HepG2 (cell line): ENCODE data around the gene EMC1. TPM values are rescaled to one million over a fixed set of nuclear protein-coding genes. Genes with fewer than 3 reads are reported as not detected.
A peak's percentile ranks its signal among the peaks of the same experiment; 100 is the strongest.

Experiments
- ATF7 ChIP-seq, 2 experiments: fragments of 450-650 bp in 1 of 2; sonication (generic) in 1 of 2; formaldehyde crosslinking in 1 of 2; IDR thresholded peaks; 2 replicates each; pipeline versions ENCODE4 v1.4.0 to v1.6.1; 2016 to 2020; ENCODE audit warnings: antibody characterized with exemption in 1 of 2, mild to moderate bottlenecking in 1 of 2, missing genetic modification reagents in 1 of 2
- DNMT1 ChIP-seq: sonication (generic); formaldehyde crosslinking; IDR thresholded peaks from 2 replicates; pipeline ENCODE4 v1.5.1; 2020; ENCODE audit warnings: mild to moderate bottlenecking, missing genetic modification reagents
- KLF12 ChIP-seq: sonication (generic); formaldehyde crosslinking; IDR thresholded peaks from 2 replicates; pipeline ENCODE4 v1.4.0; 2020; ENCODE audit warnings: missing genetic modification reagents, borderline replicate concordance
- NR3C1 ChIP-seq: sonication (generic); formaldehyde crosslinking; IDR thresholded peaks from 2 replicates; pipeline ENCODE4 v1.4.0; 2020; ENCODE audit warnings: missing genetic modification reagents
- PCBP2 ChIP-seq: fragments of 200-400 bp; formaldehyde crosslinking; optimal IDR thresholded peaks from 2 replicates; pipeline ENCODE3; 2018; ENCODE audit warnings: low read length, low read depth; ENCODE audit not compliant: poor library complexity, severe bottlenecking
- PHF8 ChIP-seq: sonication (generic); formaldehyde crosslinking; IDR thresholded peaks from 2 replicates; pipeline ENCODE4 v1.5.0; 2020; ENCODE audit warnings: missing genetic modification reagents
- POLR2G ChIP-seq: fragments of 200-400 bp; formaldehyde crosslinking; IDR thresholded peaks from 2 replicates; pipeline ENCODE4 v1.6.1; 2018; ENCODE audit warnings: mild to moderate bottlenecking, low read depth, low read length, moderate library complexity
- PTBP1 ChIP-seq: fragments of 200-400 bp; formaldehyde crosslinking; IDR thresholded peaks from 2 replicates; pipeline ENCODE4 v1.6.1; 2018; ENCODE audit warnings: low read length, low read depth; ENCODE audit not compliant: poor library complexity, severe bottlenecking
- TP53 ChIP-seq: sonication (generic); formaldehyde crosslinking; conservative IDR thresholded peaks from 2 replicates; pipeline ENCODE4 v1.4.0; 2020; ENCODE audit warnings: missing genetic modification reagents
- ZNF335 ChIP-seq: sonication (generic); formaldehyde crosslinking; IDR thresholded peaks from 2 replicates; pipeline ENCODE4 v1.4.0; 2020; ENCODE audit warnings: missing genetic modification reagents
- ZNF337 ChIP-seq: sonication (generic); formaldehyde crosslinking; IDR thresholded peaks from 2 replicates; pipeline ENCODE4 v1.5.1; 2020; ENCODE audit warnings: missing genetic modification reagents, low read depth, mild to moderate bottlenecking, borderline replicate concordance
- ZNF572 ChIP-seq: sonication (generic); formaldehyde crosslinking; IDR thresholded peaks from 2 replicates; pipeline ENCODE4 v1.5.1; 2020; ENCODE audit warnings: mild to moderate bottlenecking, missing genetic modification reagents
- ZNF687 ChIP-seq: sonication (generic); formaldehyde crosslinking; IDR thresholded peaks from 2 replicates; pipeline ENCODE4 v1.5.1; 2020; ENCODE audit warnings: mild to moderate bottlenecking, missing genetic modification reagents, moderate library complexity
- ZNF816 ChIP-seq: sonication (generic); formaldehyde crosslinking; IDR thresholded peaks from 2 replicates; pipeline ENCODE4 v1.8.0; 2022; ENCODE audit warnings: missing genetic modification reagents, mild to moderate bottlenecking, borderline replicate concordance
- ZNF878 ChIP-seq: sonication (generic); formaldehyde crosslinking; IDR thresholded peaks from 2 replicates; pipeline ENCODE4 v1.8.1; 2023; ENCODE audit warnings: mild to moderate bottlenecking, missing genetic modification reagents, moderate library complexity
- polyA plus RNA-seq, 8 experiments: library from polyadenylated mRNA; depleted of rRNA in 3 of 8; stranded (reverse) in 7 of 8; unstranded in 1 of 8; fragments of >200 nt; fragmentation: Illumina TruSeq in 4 of 8; extraction: Trizol in 4 of 8; gene quantifications; 2 replicates each; pipeline versions ENCODE4 v1.2.1 to v1.2.3, GENCODE V29; 2011 to 2016; ENCODE audit warnings: low read depth in 4 of 8, missing spikeins in 1 of 8, mixed read lengths in 1 of 8; ENCODE audit not compliant: insufficient read depth in 1 of 8
- total RNA-seq, 5 experiments: library from RNA; depleted of rRNA; stranded (reverse); fragments of >200 nt; fragmentation: Illumina TruSeq; extraction: Trizol; gene quantifications; 2 replicates each; pipeline ENCODE4 v1.2.3, GENCODE V29; 2016; ENCODE audit warnings: low read depth in 1 of 5
- TF ChIP-seq, protein P1 (sequence below): sonication (generic); formaldehyde crosslinking; IDR thresholded peaks from 2 replicates; pipeline ENCODE4 v1.5.0; 2020; ENCODE audit warnings: missing genetic modification reagents
- TF ChIP-seq, protein P2 (sequence below): sonication (generic); formaldehyde crosslinking; IDR thresholded peaks from 2 replicates; pipeline ENCODE4 v1.9.0; 2021; ENCODE audit warnings: mild to moderate bottlenecking, missing genetic modification reagents

Gene EMC1
- total and polyA plus RNA-seq, 2 of the 13 experiments (the other 11 are each of a cell fraction or from before 2014, with no cell fraction given): 38.0 to 61.3 TPM

DNA sequence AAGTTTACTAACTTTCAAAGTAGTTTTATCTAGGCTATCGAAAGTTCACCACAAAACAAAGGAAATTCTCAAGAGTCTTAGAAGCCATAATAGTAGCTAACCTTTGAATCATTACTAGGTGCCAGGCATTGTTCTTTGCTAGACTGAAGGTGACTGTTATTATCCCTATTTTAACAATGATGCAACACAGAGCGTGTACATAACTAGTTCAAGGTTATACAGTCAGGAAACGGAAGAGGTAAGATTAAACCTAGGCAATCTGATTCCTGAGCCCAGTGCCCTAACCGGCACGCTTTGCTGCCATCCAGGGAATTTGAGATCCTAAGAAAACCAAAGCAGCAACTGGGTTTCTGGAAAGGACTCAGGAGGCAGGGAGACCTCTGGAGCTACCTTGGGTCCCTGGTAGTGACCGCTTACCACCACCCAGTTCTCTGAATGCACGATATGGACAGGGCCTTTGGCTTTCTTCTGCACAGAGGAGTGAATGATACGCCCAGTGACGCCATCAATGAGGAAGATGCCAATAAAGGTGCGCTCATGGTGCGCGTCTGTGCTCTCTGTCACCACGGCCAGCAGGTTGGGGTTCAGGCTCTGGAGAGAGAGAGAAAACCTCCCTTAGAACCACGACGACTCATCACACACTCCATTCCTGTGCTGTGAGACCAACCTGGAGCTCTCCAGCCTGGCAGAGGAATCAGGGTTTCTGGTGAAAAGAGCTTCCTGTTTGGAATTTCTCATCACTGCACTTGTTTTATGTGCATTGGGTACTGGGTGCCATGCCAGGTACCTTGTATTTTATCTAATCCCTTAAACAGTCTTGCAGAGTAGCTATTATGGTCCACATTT lies 28.1 kb downstream of the EMC1 start (continued):
- TF ChIP-seq ZNF335 (CRISPR knock-in tag) (no peak), POLR2G (no peak), KLF12 (CRISPR knock-in tag) (no peak), PHF8 (no peak), TP53 (CRISPR knock-in tag) (0 out of 2 replicates have a peak, but pooled peaks have one; percentile 31), ZNF337 (CRISPR knock-in tag) (no peak), ZNF878 (CRISPR knock-in tag) (no peak), NR3C1 (CRISPR knock-in tag) (no peak), ZNF816 (CRISPR knock-in tag) (no peak), PTBP1 (no peak), DNMT1 (CRISPR knock-in tag) (no peak), ZNF572 (no peak), PCBP2 (no peak), ZNF687 (CRISPR knock-in tag) (peak; percentile 37), ATF7 (IDR thresholded peaks at IDR 0.05) (peak; percentile 64), ATF7 (CRISPR knock-in tag; IDR thresholded peaks at IDR 0.05) (no peak)
- TF ChIP-seq, protein P1, sequence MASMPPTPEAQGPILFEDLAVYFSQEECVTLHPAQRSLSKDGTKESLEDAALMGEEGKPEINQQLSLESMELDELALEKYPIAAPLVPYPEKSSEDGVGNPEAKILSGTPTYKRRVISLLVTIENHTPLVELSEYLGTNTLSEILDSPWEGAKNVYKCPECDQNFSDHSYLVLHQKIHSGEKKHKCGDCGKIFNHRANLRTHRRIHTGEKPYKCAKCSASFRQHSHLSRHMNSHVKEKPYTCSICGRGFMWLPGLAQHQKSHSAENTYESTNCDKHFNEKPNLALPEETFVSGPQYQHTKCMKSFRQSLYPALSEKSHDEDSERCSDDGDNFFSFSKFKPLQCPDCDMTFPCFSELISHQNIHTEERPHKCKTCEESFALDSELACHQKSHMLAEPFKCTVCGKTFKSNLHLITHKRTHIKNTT: no peak
- TF ChIP-seq, protein P2, sequence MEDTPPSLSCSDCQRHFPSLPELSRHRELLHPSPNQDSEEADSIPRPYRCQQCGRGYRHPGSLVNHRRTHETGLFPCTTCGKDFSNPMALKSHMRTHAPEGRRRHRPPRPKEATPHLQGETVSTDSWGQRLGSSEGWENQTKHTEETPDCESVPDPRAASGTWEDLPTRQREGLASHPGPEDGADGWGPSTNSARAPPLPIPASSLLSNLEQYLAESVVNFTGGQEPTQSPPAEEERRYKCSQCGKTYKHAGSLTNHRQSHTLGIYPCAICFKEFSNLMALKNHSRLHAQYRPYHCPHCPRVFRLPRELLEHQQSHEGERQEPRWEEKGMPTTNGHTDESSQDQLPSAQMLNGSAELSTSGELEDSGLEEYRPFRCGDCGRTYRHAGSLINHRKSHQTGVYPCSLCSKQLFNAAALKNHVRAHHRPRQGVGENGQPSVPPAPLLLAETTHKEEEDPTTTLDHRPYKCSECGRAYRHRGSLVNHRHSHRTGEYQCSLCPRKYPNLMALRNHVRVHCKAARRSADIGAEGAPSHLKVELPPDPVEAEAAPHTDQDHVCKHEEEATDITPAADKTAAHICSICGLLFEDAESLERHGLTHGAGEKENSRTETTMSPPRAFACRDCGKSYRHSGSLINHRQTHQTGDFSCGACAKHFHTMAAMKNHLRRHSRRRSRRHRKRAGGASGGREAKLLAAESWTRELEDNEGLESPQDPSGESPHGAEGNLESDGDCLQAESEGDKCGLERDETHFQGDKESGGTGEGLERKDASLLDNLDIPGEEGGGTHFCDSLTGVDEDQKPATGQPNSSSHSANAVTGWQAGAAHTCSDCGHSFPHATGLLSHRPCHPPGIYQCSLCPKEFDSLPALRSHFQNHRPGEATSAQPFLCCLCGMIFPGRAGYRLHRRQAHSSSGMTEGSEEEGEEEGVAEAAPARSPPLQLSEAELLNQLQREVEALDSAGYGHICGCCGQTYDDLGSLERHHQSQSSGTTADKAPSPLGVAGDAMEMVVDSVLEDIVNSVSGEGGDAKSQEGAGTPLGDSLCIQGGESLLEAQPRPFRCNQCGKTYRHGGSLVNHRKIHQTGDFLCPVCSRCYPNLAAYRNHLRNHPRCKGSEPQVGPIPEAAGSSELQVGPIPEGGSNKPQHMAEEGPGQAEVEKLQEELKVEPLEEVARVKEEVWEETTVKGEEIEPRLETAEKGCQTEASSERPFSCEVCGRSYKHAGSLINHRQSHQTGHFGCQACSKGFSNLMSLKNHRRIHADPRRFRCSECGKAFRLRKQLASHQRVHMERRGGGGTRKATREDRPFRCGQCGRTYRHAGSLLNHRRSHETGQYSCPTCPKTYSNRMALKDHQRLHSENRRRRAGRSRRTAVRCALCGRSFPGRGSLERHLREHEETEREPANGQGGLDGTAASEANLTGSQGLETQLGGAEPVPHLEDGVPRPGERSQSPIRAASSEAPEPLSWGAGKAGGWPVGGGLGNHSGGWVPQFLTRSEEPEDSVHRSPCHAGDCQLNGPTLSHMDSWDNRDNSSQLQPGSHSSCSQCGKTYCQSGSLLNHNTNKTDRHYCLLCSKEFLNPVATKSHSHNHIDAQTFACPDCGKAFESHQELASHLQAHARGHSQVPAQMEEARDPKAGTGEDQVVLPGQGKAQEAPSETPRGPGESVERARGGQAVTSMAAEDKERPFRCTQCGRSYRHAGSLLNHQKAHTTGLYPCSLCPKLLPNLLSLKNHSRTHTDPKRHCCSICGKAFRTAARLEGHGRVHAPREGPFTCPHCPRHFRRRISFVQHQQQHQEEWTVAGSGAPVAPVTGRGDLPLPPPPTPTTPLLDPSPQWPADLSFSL: no peak
